Endothelial cell of coronary artery (primary cell): Measurements from ENCODE around the gene NCAPH2. TPM values are rescaled to one million over a fixed set of nuclear protein-coding genes. Genes with fewer than 3 reads are reported as not detected.

Experiments
- total RNA-seq: library from RNA; depleted of rRNA; stranded (reverse); fragments of >200 nt; gene quantifications from 2 replicates; pipeline ENCODE4 v1.2.3, GENCODE V29; 2014

Gene NCAPH2
- total RNA-seq: 21.9 and 29.2 TPM in 2 replicates

DNA sequence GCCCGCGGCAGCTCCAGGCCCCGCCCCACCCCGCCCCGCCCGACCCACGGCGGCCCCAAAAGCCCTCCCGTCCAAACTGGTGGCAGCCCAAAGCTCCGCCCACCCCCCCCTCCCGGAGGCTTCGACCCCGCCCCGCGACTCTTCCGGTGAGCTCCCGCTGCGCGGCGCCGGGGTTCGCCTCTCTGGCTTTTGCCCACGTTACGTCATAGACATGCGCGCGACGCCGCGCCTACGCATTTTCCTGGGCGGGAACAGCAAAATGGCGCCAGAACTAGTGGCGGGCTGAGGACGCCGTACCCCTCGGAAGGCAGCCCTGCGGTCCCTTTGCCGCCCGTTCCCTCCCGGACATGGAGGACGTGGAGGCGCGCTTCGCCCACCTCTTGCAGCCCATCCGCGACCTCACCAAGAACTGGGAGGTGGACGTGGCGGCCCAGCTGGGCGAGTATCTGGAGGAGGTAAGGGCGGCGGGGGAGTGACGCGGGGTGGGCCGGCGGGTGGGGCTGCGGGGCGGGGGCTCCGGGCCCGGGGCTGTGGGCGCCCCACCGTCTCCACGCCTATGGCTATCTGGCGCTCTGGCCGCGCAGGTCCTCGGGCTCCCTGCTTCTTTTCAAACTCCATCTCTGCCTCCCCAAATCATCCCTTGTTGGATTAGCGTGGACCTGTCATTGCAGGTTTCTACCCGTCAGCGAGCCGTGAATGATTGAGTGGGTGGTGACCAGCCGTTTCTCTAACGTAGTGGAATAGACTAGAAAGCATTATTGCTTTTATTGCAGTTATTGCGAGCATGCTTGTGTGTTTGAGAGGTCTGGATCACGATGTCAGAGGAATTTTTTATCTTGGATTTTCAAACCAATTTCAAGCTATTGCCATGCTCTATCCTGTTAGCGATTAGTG is at the start of gene NCAPH2:
Gene NCAPH2 (plus strand): TSS at position 234 of the 894 bp plus-strand sequence. CDS start 114 bp downstream, at position 348.

GRCh38 chr22:50474710-50475651 is 33.0 kb upstream of the NCAPH2 start, which contains the start of gene SBF1:
TSS of gene SBF1 (minus strand) at chr22:50475035. CDS start at chr22:50474840, 195 bp downstream.

GRCh38 chr22:50481440-50482106 is 26.5 kb upstream of the NCAPH2 start, which contains the start of gene ADM2:
TSS of gene ADM2 (plus strand) at chr22:50481543. CDS start at chr22:50481848, 305 bp downstream.

GRCh38 chr22:50486561-50487289 is 21.3 kb upstream of the NCAPH2 start, which contains the start of gene MIOX:
TSS of gene MIOX (plus strand) at chr22:50486859. CDS start at chr22:50486898, 39 bp downstream.

GRCh38 chr22:50507421-50507990 is 518 bp upstream of the NCAPH2 start, which contains the start of gene LMF2:
TSS of gene LMF2 (minus strand) at chr22:50507702. CDS start at chr22:50507675, 27 bp downstream.

GRCh38 chr22:50525104-50525857 is 17.3 kb downstream of the NCAPH2 start, which contains the start of gene SCO2:
TSS of gene SCO2 (minus strand) at chr22:50525598. CDS start at chr22:50524411, 1,187 bp downstream.

DNA sequence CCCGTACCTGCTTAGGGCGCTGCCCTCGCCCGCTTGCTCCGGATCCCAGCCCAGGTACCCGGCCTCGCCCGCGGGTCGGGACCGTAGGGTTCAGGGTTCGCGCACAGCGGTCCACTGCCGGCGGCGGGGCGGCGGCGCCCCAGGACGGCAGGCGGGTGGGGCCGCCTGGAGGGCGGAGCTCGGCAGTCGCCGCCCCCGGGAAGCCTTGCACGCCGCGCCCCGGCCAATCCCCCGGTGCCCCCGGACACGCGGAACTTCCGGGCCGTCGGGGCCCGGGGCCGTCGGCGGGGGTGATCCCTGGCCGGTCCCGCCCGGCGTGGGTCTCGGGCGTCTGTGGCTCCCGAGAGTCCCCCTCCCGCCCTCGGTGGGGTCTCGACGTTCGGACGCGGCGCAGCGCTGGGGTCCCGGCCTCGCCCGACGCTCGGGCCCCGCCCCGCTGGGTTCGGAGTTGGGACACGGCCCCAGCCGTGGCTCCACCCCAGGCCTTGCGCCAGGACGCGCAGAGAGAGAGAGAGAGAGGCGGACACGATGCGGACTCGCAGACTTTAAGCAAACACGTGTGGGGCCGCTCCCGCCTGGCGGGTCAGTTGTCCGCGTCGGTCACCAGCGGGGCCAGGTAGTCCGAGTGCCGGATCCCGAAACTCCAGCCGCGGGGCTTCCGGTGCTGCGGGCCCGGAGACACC is 22.0 kb downstream of the NCAPH2 start, which contains the start of gene TYMP:
Gene TYMP (minus strand): TSS at position 116 of the 683 bp plus-strand sequence. CDS start 303 bp downstream, outside the sequence.

DNA sequence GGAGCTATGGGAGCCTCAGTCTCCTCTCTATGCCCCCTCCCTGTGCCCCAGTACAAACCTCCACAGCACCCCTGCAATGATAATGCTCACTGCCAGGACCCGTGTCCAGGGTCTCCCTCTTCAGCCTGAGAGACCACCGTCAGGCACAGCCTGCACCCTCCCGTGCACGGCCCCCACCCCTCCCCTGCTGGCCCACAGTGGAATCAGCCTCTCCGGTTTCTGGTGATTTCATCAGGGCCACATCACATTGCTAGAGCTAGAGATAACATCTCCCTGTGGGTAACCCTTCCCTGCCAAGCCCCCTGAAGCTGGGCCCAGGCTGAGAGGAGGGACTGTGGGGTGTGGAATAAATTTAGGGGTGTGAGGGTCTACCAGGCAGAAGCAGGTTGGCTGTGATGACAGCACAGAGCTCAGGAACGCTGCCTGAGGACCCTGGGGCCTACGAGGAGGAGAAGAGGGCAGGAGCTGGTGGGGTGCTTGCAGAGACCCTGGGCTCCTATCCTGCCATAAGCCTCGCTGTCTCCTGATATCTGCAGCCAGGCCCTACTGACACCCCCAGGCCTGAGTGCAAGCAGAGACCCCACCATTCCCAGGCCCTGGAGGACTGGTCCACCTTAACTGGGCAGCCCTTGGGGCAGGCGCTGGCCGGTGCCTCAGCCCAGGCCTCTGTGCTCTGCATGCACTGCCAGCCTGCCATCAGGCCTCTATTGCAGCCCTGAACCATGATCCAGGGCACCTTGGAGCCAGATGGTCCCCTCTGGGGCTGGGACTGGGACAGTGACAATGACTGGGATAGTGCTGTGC is 37.7 kb downstream of the NCAPH2 start, which contains the start of gene KLHDC7B:
Gene KLHDC7B (plus strand): TSS at position 378 of the 804 bp plus-strand sequence. CDS start 345 bp downstream, at position 723.

GRCh38 chr22:50562523-50563412 is 54.7 kb downstream of the NCAPH2 start, which contains the start of gene SYCE3:
TSS of gene SYCE3 (minus strand) at chr22:50562919. CDS start at chr22:50556405, 6,514 bp downstream.

Other genes starting within 250 kb of the NCAPH2 start
- gene MAPK12, start 246.5 kb upstream of the NCAPH2 start, total RNA-seq: 50.2 and 57.4 TPM in 2 replicates
- 17.5 and 22.9 TPM in 2 replicates for gene MAPK11, start 237.8 kb upstream of the NCAPH2 start, total RNA-seq
- 68.2 and 132 TPM in 2 replicates for gene PLXNB2, start 200.6 kb upstream of the NCAPH2 start, total RNA-seq
- gene DENND6B, start 181.2 kb upstream of the NCAPH2 start, total RNA-seq: 0.72 and 1.5 TPM in 2 replicates
- 63.4 and 63.5 TPM in 2 replicates for gene PPP6R2, start 164.9 kb upstream of the NCAPH2 start, total RNA-seq
- 42.6 and 68.2 TPM in 2 replicates for gene SBF1, start 33.2 kb upstream of the NCAPH2 start, total RNA-seq
- gene ADM2, start 26.7 kb upstream of the NCAPH2 start, total RNA-seq: under 0.01 and 1.3 TPM in 2 replicates
- not detected in 2 replicates for gene MIOX, start 21.4 kb upstream of the NCAPH2 start, total RNA-seq
- gene LMF2, start 522 bp upstream of the NCAPH2 start, total RNA-seq: 19.3 and 28.0 TPM in 2 replicates
- gene SCO2, start 17.4 kb downstream of the NCAPH2 start, total RNA-seq: 2.2 and 2.3 TPM in 2 replicates
- 3.2 and 20.4 TPM in 2 replicates for gene TYMP, start 21.8 kb downstream of the NCAPH2 start, total RNA-seq
- gene KLHDC7B, start 37.7 kb downstream of the NCAPH2 start, total RNA-seq: not detected in 2 replicates
- gene SYCE3, start 54.7 kb downstream of the NCAPH2 start, total RNA-seq: not detected in 2 replicates
- gene CPT1B, start 70.2 kb downstream of the NCAPH2 start, total RNA-seq: 2.2 and 6.6 TPM in 2 replicates
- gene CHKB, start 74.6 kb downstream of the NCAPH2 start, total RNA-seq: 19.7 and 28.7 TPM in 2 replicates
- 0.09 TPM in 2 replicates for gene MAPK8IP2, start 92.6 kb downstream of the NCAPH2 start, total RNA-seq
- gene ARSA, start 119.9 kb downstream of the NCAPH2 start, total RNA-seq: 9.1 and 10.2 TPM in 2 replicates
- gene SHANK3, start 164.6 kb downstream of the NCAPH2 start, total RNA-seq: 20.7 and 21.5 TPM in 2 replicates
- 0.19 and 0.27 TPM in 2 replicates for gene ACR, start 230.0 kb downstream of the NCAPH2 start, total RNA-seq